Mammary epithelial cell (primary cell): ENCODE data around the gene KHDC1L.

Experiments used
- CTCF ChIP-seq, 2 donors: IDR thresholded peaks in 1 of 2; conservative IDR thresholded peaks in 1 of 2; 2 replicates each; pipeline ENCODE4 v1.5.1; 2011 to 2012; ENCODE audit warnings: inconsistent platforms in 2 of 2, low read length in 2 of 2, mild to moderate bottlenecking in 2 of 2, control low read depth in 1 of 2, low read depth in 1 of 2; ENCODE audit not compliant: insufficient read depth in 1 of 2; ENCODE audit errors: extremely low read depth in 1 of 2
- EZH2 ChIP-seq: IDR thresholded peaks from 2 replicates; pipeline ENCODE4 v1.6.1; 2012; ENCODE audit warnings: low read length, inconsistent platforms, borderline replicate concordance

GRCh38 chr6:73227606-73228255 is 2.4 kb upstream of the KHDC1L start:
- TF ChIP-seq CTCF (conservative IDR thresholded peaks at IDR 0.05 in 1 of 2, IDR thresholded peaks at IDR 0.05 in 1 of 2; ENCODE audit: extremely low read depth in 1 of 2, insufficient read depth in 1 of 2, low read depth in 1 of 2, low read length in 2 of 2) (no peak), EZH2 (no peak)
